ENCODE data around the gene CMTM7. TPM values are rescaled to one million over a fixed set of nuclear protein-coding genes. Genes with fewer than 3 reads are reported as not detected.

CMTM7 gene
- total RNA-seq, 1 experiment from 2014 or later = 62.6 TPM

- ChIA-PET POLR2A (no interaction called here), CTCF (no interaction called here), RAD21 (ENCODE audit: low non-redundant PET in 1 of 2, low total read pairs in 2 of 2, uncharacterized antibody in 2 of 2, unreplicated experiment in 2 of 2) (no interaction called here)
- intact Hi-C loops (cut with micrococcal nuclease) = no loop called here
- H3K9ac ChIP-seq (ENCODE audit: low read length) = no peak overlapping the region
- DNase-seq (ENCODE audit: low read depth, low spot score) = no peak
- H3K79me2 ChIP-seq (ENCODE audit: insufficient read depth, low read length) = 0 out of 2 replicates have a peak, but pooled peaks cover 3% of the 10 kb centered on the region
- H3K4me1 ChIP-seq (ENCODE audit: control insufficient read depth in 1 of 2, insufficient read depth in 2 of 2, low read length in 2 of 2) = no peaks in the 10 kb centered on the region
- H3K4me2 ChIP-seq (ENCODE audit: low read length) = no peak overlapping the region
- no TSS peak for BruUV-seq (replicated peaks)
- TF ChIP-seq FOSL1 (IDR thresholded peaks at IDR 0.05; ENCODE audit: low read depth) (no peak), SP1 (IDR thresholded peaks at IDR 0.05; ENCODE audit: low read depth) (no peak), ZFX (IDR thresholded peaks at IDR 0.05) (no peak), REST (IDR thresholded peaks at IDR 0.05; ENCODE audit: low read depth) (no peak), POLR2A (IDR thresholded peaks at IDR 0.05; ENCODE audit: borderline replicate concordance, extremely low read depth, insufficient read depth, insufficient read length) (no peak), ZNF274 (IDR thresholded peaks at IDR 0.05; ENCODE audit: low read depth, low read length) (no peak), MAX (IDR thresholded peaks at IDR 0.05) (no peak), TCF7L2 (IDR thresholded peaks at IDR 0.05; ENCODE audit: borderline replicate concordance, extremely low read depth, insufficient read depth, insufficient read length) (no peak)
- H3K9me3 ChIP-seq (ENCODE audit: control insufficient read depth in 1 of 2, insufficient read depth in 1 of 2, low read depth in 1 of 2, low read length in 2 of 2) = no peaks in the 10 kb centered on the region
- peaks cover 0 to 7% of the 10 kb centered on the region in 2 experiments; a peak in 1 of 4 replicates for H3K36me3 ChIP-seq (ENCODE audit: control insufficient read depth in 1 of 2, insufficient read depth in 2 of 2, low read length in 2 of 2)
- H3K4me3 ChIP-seq (replicated peaks in 1 of 2; ENCODE audit: low read depth in 1 of 2, low read length in 2 of 2) = no peak overlapping the region
- H3K27me3 ChIP-seq (ENCODE audit: insufficient read depth, low read length) = no peaks in the 10 kb centered on the region
- no peaks in the 10 kb centered on the region for H4K20me1 ChIP-seq (ENCODE audit: insufficient read depth)
- ATAC-seq = no peak
- H3K27ac ChIP-seq (ENCODE audit: low read depth, low read length) = no peak overlapping the region
- no peak overlapping the region for H2AFZ ChIP-seq (ENCODE audit: low read depth, low read length, poor library complexity, severe bottlenecking)
- H3K9me2 ChIP-seq (ENCODE audit: insufficient read depth) = no peaks in the 10 kb centered on the region; the same call in 1 of the 2 replicates
Measured at GRCh38 chr3:32354362-32354778, 37.3 kb upstream of the CMTM7 start.

All from HCT116 (cell line).